H7 (cell line): ENCODE results near the gene RBBP5. TPM values are rescaled to one million over a fixed set of nuclear protein-coding genes. Genes with fewer than 3 reads are reported as not detected.

ENCODE experiments used
- DNase-seq: peaks from one replicate; pipeline ENCODE4 v3.0.0; 2012
- H3K27me3 ChIP-seq: 2 replicates; pipeline ENCODE4 v1.6.0; 2011; ENCODE audit warnings: mild to moderate bottlenecking, low read length; ENCODE audit not compliant: control insufficient read depth, insufficient read depth
- H3K36me3 ChIP-seq: replicated peaks from 2 replicates; pipeline ENCODE4 v1.5.1; 2011; ENCODE audit warnings: low read length; ENCODE audit not compliant: control insufficient read depth, insufficient read depth
- H3K4me3 ChIP-seq: 2 replicates; pipeline ENCODE4 v1.5.1; 2011; ENCODE audit warnings: low read depth, mild to moderate bottlenecking, control low read depth, low read length, moderate library complexity; ENCODE audit not compliant: insufficient read depth
- total RNA-seq: library from RNA; depleted of rRNA; stranded (reverse); fragments of >200 nt; shearing (Covaris generic); gene quantifications from 2 replicates; pipeline ENCODE4 v1.2.3, GENCODE V29; 2014

The RBBP5 gene
- total RNA-seq, 1 experiment from 2014 or later = 21.7 TPM

GRCh38 chr1:205074084-205074483 lies 47.7 kb downstream of the RBBP5 start:
- Histone ChIP-seq H3K4me3 (no peak overlapping the region), H3K36me3 (no peaks in the 10 kb centered on the region), H3K27me3 (no peaks in the 10 kb centered on the region)
- DNase-seq = no peak

- no peaks in the 10 kb centered on the region for H3K27me3 ChIP-seq
- DNase-seq = no peak
- no peaks in the 10 kb centered on the region for H3K36me3 ChIP-seq
- H3K4me3 ChIP-seq = no peak overlapping the region
These were observed 48.3 kb downstream of the RBBP5 start for GRCh38 chr1:205073511-205073910.

- Histone ChIP-seq H3K4me3 (no peak overlapping the region), H3K36me3 (no peaks in the 10 kb centered on the region), H3K27me3 (no peaks in the 10 kb centered on the region)
- DNase-seq = no peak
These were observed 48.9 kb downstream of the RBBP5 start for GRCh38 chr1:205072881-205073280.

GRCh38 chr1:205072286-205072685 lies 49.5 kb downstream of the RBBP5 start:
- no peak for DNase-seq
- Histone ChIP-seq H3K4me3 (no peak overlapping the region), H3K36me3 (no peaks in the 10 kb centered on the region), H3K27me3 (no peaks in the 10 kb centered on the region)

- Histone ChIP-seq H3K4me3 (no peak overlapping the region), H3K36me3 (no peaks in the 10 kb centered on the region), H3K27me3 (no peaks in the 10 kb centered on the region)
- DNase-seq = no peak
These were observed 50.0 kb downstream of the RBBP5 start for GRCh38 chr1:205071801-205072200.

GRCh38 chr1:205071028-205071409 lies 50.8 kb downstream of the RBBP5 start:
- Histone ChIP-seq H3K4me3 (no peak overlapping the region), H3K27me3 (no peaks in the 10 kb centered on the region), H3K36me3 (no peaks in the 10 kb centered on the region)
- no peak for DNase-seq

- H3K27me3 ChIP-seq = no peaks in the 10 kb centered on the region
- no peak overlapping the region for H3K4me3 ChIP-seq
- no peak for DNase-seq
- H3K36me3 ChIP-seq = no peaks in the 10 kb centered on the region
These were observed 52.2 kb downstream of the RBBP5 start for GRCh38 chr1:205069371-205070125.

- Histone ChIP-seq H3K27me3 (no peaks in the 10 kb centered on the region), H3K4me3 (no peak overlapping the region), H3K36me3 (no peaks in the 10 kb centered on the region)
- no peak for DNase-seq
These were observed 53.2 kb downstream of the RBBP5 start for GRCh38 chr1:205068457-205069040.

GRCh38 chr1:205068001-205068400 lies 53.8 kb downstream of the RBBP5 start:
- no peak for DNase-seq
- no peaks in the 10 kb centered on the region for H3K36me3 ChIP-seq
- no peaks in the 10 kb centered on the region for H3K27me3 ChIP-seq
- H3K4me3 ChIP-seq = no peak overlapping the region

GRCh38 chr1:205067031-205067430 lies 54.7 kb downstream of the RBBP5 start:
- DNase-seq = no peak
- H3K36me3 ChIP-seq = no peaks in the 10 kb centered on the region
- no peaks in the 10 kb centered on the region for H3K27me3 ChIP-seq
- no peak overlapping the region for H3K4me3 ChIP-seq

- H3K27me3 ChIP-seq = no peaks in the 10 kb centered on the region
- no peaks in the 10 kb centered on the region for H3K36me3 ChIP-seq
- DNase-seq = peak; percentile 89
- no peak overlapping the region for H3K4me3 ChIP-seq
These were observed 55.5 kb downstream of the RBBP5 start for GRCh38 chr1:205066141-205066818.

- DNase-seq = peak; percentile 43
- H3K4me3 ChIP-seq = no peak overlapping the region
- no peaks in the 10 kb centered on the region for H3K27me3 ChIP-seq
- no peaks in the 10 kb centered on the region for H3K36me3 ChIP-seq
These were observed 56.1 kb downstream of the RBBP5 start for GRCh38 chr1:205065666-205066065.

- H3K36me3 ChIP-seq = no peaks in the 10 kb centered on the region
- DNase-seq = no peak
- H3K27me3 ChIP-seq = no peaks in the 10 kb centered on the region
- H3K4me3 ChIP-seq = no peak overlapping the region
These were observed 56.9 kb downstream of the RBBP5 start for GRCh38 chr1:205064741-205065316.

GRCh38 chr1:205064301-205064700 lies 57.5 kb downstream of the RBBP5 start:
- Histone ChIP-seq H3K36me3 (no peaks in the 10 kb centered on the region), H3K4me3 (no peak overlapping the region), H3K27me3 (no peaks in the 10 kb centered on the region)
- DNase-seq = no peak

- DNase-seq = no peak
- Histone ChIP-seq H3K36me3 (no peaks in the 10 kb centered on the region), H3K27me3 (no peaks in the 10 kb centered on the region), H3K4me3 (no peak overlapping the region)
These were observed 58.9 kb downstream of the RBBP5 start for GRCh38 chr1:205062895-205063294.
